Liver (tissue), 9 donors: Measurements from ENCODE around the gene PCNT. TPM values are rescaled to one million over a fixed set of nuclear protein-coding genes. Genes with fewer than 3 reads are reported as not detected.
"Not testable (repeated sequence)": the region's sequence is repeated elsewhere in the genome, so short reads cannot be mapped to it uniquely, and the experiment has no call there.

ENCODE experiments used
- DNase-seq: peaks from one replicate; pipeline ENCODE4 v3.0.0-alpha.2; 2017; ENCODE audit warnings: low spot score
- H3K27ac ChIP-seq, 2 donors: one replicate each; pipeline ENCODE4 v1.7.0; 2013; ENCODE audit warnings: inconsistent platforms in 2 of 2, low read length in 2 of 2, control low read depth in 1 of 2, low read depth in 1 of 2, mild to moderate bottlenecking in 1 of 2
- H3K27me3 ChIP-seq, 4 donors: one replicate each; pipeline versions ENCODE4 v1.6.1 to v1.7.0; 2013; ENCODE audit warnings: low read length in 3 of 4, inconsistent platforms in 1 of 4, mild to moderate bottlenecking in 1 of 4, moderate library complexity in 1 of 4; ENCODE audit not compliant: control insufficient read depth in 4 of 4, insufficient read depth in 4 of 4
- H3K36me3 ChIP-seq, 4 donors: one replicate each; pipeline versions ENCODE4 v1.6.1 to v1.7.0; 2013; ENCODE audit warnings: low read length in 3 of 4, mild to moderate bottlenecking in 3 of 4, low read depth in 1 of 4, moderate library complexity in 1 of 4; ENCODE audit not compliant: control insufficient read depth in 4 of 4, insufficient read depth in 3 of 4
- H3K4me1 ChIP-seq, 4 donors: one replicate each; pipeline versions ENCODE4 v1.6.1 to v1.7.0; 2013; ENCODE audit warnings: low read length in 3 of 4, mild to moderate bottlenecking in 3 of 4, moderate library complexity in 1 of 4; ENCODE audit not compliant: control insufficient read depth in 4 of 4, insufficient read depth in 4 of 4
- H3K4me3 ChIP-seq, 3 donors: one replicate each; pipeline versions ENCODE4 v1.6.1 to v1.7.0; 2013; ENCODE audit warnings: low read length in 3 of 3, control low read depth in 1 of 3, low read depth in 1 of 3, mild to moderate bottlenecking in 1 of 3
- H3K9ac ChIP-seq, 2 donors: one replicate each; pipeline ENCODE4 v1.7.0; 2013; ENCODE audit warnings: low read length in 2 of 2, mild to moderate bottlenecking in 2 of 2, moderate library complexity in 2 of 2, control low read depth in 1 of 2, low read depth in 1 of 2
- H3K9me3 ChIP-seq, 4 donors: one replicate each; pipeline versions ENCODE4 v1.6.1 to v1.7.0; 2013; ENCODE audit warnings: low read length in 3 of 4; ENCODE audit not compliant: control insufficient read depth in 4 of 4
- ATF3 ChIP-seq: IDR thresholded peaks from 2 replicates; pipeline ENCODE4 v1.6.1; 2016; ENCODE audit warnings: antibody characterized with exemption
- CTCF ChIP-seq: fragments of 150-350 bp; IDR thresholded peaks from 2 replicates; pipeline ENCODE4 v1.5.1; 2017; ENCODE audit warnings: improper control_type of control experiment, low read depth, low read length; ENCODE audit not compliant: missing input control
- EGR1 ChIP-seq, 2 donors: IDR thresholded peaks; 2 replicates each; pipeline ENCODE4 v1.6.1; 2016 to 2018; ENCODE audit warnings: antibody characterized with exemption in 2 of 2, low read depth in 2 of 2
- FOXA1 ChIP-seq: IDR thresholded peaks from 2 replicates; pipeline ENCODE4 v1.6.1; 2016; ENCODE audit warnings: antibody characterized with exemption
- FOXA2 ChIP-seq: IDR thresholded peaks from 2 replicates; pipeline ENCODE4 v1.6.1; 2016; ENCODE audit warnings: antibody characterized with exemption
- GABPA ChIP-seq, 2 donors: IDR thresholded peaks in 1 of 2; conservative IDR thresholded peaks in 1 of 2; 2 replicates each; pipeline ENCODE4 v1.6.1; 2016; ENCODE audit warnings: antibody characterized with exemption in 2 of 2, mild to moderate bottlenecking in 1 of 2, moderate library complexity in 1 of 2
- HNF4A ChIP-seq, 2 donors: conservative IDR thresholded peaks; 2 replicates each; pipeline ENCODE4 v1.6.1; 2016; ENCODE audit warnings: antibody characterized with exemption in 2 of 2, mild to moderate bottlenecking in 2 of 2
- HNF4G ChIP-seq: IDR thresholded peaks from 2 replicates; pipeline ENCODE4 v1.6.1; 2016; ENCODE audit warnings: antibody characterized with exemption
- JUND ChIP-seq, 2 donors: IDR thresholded peaks; 2 replicates each; pipeline ENCODE4 v1.6.1; 2016; ENCODE audit warnings: antibody characterized with exemption in 2 of 2
- MAX ChIP-seq: IDR thresholded peaks from 2 replicates; pipeline ENCODE4 v1.6.1; 2016; ENCODE audit warnings: antibody characterized with exemption
- NR2F2 ChIP-seq: IDR thresholded peaks from 2 replicates; pipeline ENCODE4 v1.6.1; 2016; ENCODE audit warnings: antibody characterized with exemption
- RAD21 ChIP-seq, 2 donors: IDR thresholded peaks; 2 replicates each; pipeline ENCODE4 v1.6.1; 2016; ENCODE audit warnings: antibody characterized with exemption in 2 of 2, mild to moderate bottlenecking in 2 of 2
- REST ChIP-seq: IDR thresholded peaks from 2 replicates; pipeline ENCODE4 v1.6.1; 2016; ENCODE audit warnings: antibody characterized with exemption, mild to moderate bottlenecking
- RXRA ChIP-seq, 2 donors: IDR thresholded peaks; 2 replicates each; pipeline ENCODE4 v1.6.1; 2017 to 2018; ENCODE audit warnings: antibody characterized with exemption in 2 of 2, mild to moderate bottlenecking in 1 of 2
- SP1 ChIP-seq: IDR thresholded peaks from 2 replicates; pipeline ENCODE4 v1.6.1; 2018; ENCODE audit warnings: antibody characterized with exemption, mild to moderate bottlenecking
- YY1 ChIP-seq: IDR thresholded peaks from 2 replicates; pipeline ENCODE4 v1.6.1; 2016; ENCODE audit warnings: antibody characterized with exemption, mild to moderate bottlenecking
- ZBTB33 ChIP-seq: IDR thresholded peaks from 2 replicates; pipeline ENCODE4 v1.6.1; 2016; ENCODE audit warnings: antibody characterized with exemption
- WGBS: extraction: QIAGEN DNeasy Blood & Tissue Kit; methylation state at CpG from one replicate; pipeline ENCODE4 v1.1.7; 2013; 5-methylcytosine and 5-hydroxymethylcytosine counted together
- polyA plus RNA-seq, 2 donors: library from polyadenylated mRNA; stranded (reverse) in 1 of 2; unstranded in 1 of 2; fragments of 200-250 nt in 1 of 2; fragments of >200 nt in 1 of 2; fragmentation: Nextera tagmentation in 1 of 2; extraction: Ambion mirVana in 1 of 2; gene quantifications; one replicate each; pipeline versions ENCODE4 v1.2.1 to v1.2.3, GENCODE V29; 2013 to 2015
- total RNA-seq, 2 donors: library from RNA; depleted of rRNA; stranded (reverse); fragments of >200 nt; gene quantifications; one replicate each; pipeline ENCODE4 v1.2.3, GENCODE V29; 2014
- donor health status: healthy.
- donor health status: healthy.
- donor health status: healthy.
- donor health status: healthy.
- donor health status: healthy.

The PCNT gene
- total and polyA plus RNA-seq, 4 donors = 6.7 to 36.8 (median 15.2) TPM

GRCh38 chr21:46402421-46402820, 78.5 kb downstream of the PCNT start:
- Histone ChIP-seq H3K4me1 (no peaks in the 10 kb centered on the region), H3K36me3 (peaks cover 16 to 33% (median 19%) of the 10 kb centered on the region in 4 donors), H3K9me3 (no peaks in the 10 kb centered on the region), H3K27ac (no peak overlapping the region), H3K9ac (no peak overlapping the region), H3K27me3 (no peaks in the 10 kb centered on the region), H3K4me3 (no peak overlapping the region)
- TF ChIP-seq YY1 (no peak), RAD21 (IDR thresholded peaks at IDR 0.05) (no peak), HNF4G (no peak), JUND (IDR thresholded peaks at IDR 0.05) (no peak), NR2F2 (no peak), HNF4A (conservative IDR thresholded peaks at IDR 0.05) (no peak), ATF3 (no peak), GABPA (IDR thresholded peaks at IDR 0.05 in 1 of 2, conservative IDR thresholded peaks at IDR 0.05 in 1 of 2) (no peak), CTCF (no peak), FOXA1 (no peak)
- DNase-seq = no peak
- 90% methylated on average over 15 of the region's 15 CpGs for WGBS

- WGBS = 96% methylated on average over 47 of the region's 47 CpGs
- H3K27ac ChIP-seq, H3K9ac ChIP-seq, H3K4me1 ChIP-seq, H3K4me3 ChIP-seq, H3K27me3 ChIP-seq, DNase-seq, H3K9me3 ChIP-seq: not testable (repeated sequence)
- H3K36me3 ChIP-seq = peaks cover 10 to 24% (median 17%) of the 10 kb centered on the region in 4 donors
Measured at GRCh38 chr21:46403234-46403811, 79.4 kb downstream of the PCNT start.

GRCh38 chr21:46404306-46404705, 80.3 kb downstream of the PCNT start:
- Histone ChIP-seq H3K27me3 (no peaks in the 10 kb centered on the region), H3K9me3 (no peaks in the 10 kb centered on the region), H3K4me1 (no peaks in the 10 kb centered on the region), H3K36me3 (peaks cover 10 to 23% (median 16%) of the 10 kb centered on the region in 4 donors), H3K27ac (no peak overlapping the region), H3K4me3 (no peak overlapping the region), H3K9ac (no peak overlapping the region)
- WGBS = 98% methylated on average over 14 of the region's 14 CpGs
- DNase-seq = no peak
- no peak for TF ChIP-seq REST
- TF ChIP-seq JUND (IDR thresholded peaks at IDR 0.05) = no peak
- TF ChIP-seq MAX = no peak
- TF ChIP-seq HNF4A (conservative IDR thresholded peaks at IDR 0.05) = no peak
- no peak for TF ChIP-seq YY1
- no peak for TF ChIP-seq EGR1 (IDR thresholded peaks at IDR 0.05; ENCODE audit: low read depth in 2 of 2)
- no peak for TF ChIP-seq FOXA1
- TF ChIP-seq ZBTB33 = no peak
- no peak for TF ChIP-seq NR2F2
- TF ChIP-seq SP1 = no peak
- TF ChIP-seq FOXA2 = no peak
- TF ChIP-seq RXRA (IDR thresholded peaks at IDR 0.05) = no peak
- no peak for TF ChIP-seq ATF3
- no peak for TF ChIP-seq RAD21 (IDR thresholded peaks at IDR 0.05)
- no peak for TF ChIP-seq HNF4G
